G401 (cell line): ENCODE measurements around the gene MYBPC3. TPM values are rescaled to one million over a fixed set of nuclear protein-coding genes. Genes with fewer than 3 reads are reported as not detected.
"Not testable (repeated sequence)": the region's sequence is repeated elsewhere in the genome, so short reads cannot be mapped to it uniquely, and the experiment has no call there.

ENCODE experiments used
- DNase-seq: peaks from one replicate; pipeline ENCODE4 v3.0.0-alpha.2; 2015; ENCODE audit warnings: low spot score
- in situ Hi-C: cut with HindIII; loops from 2 replicates; pipeline ENCODE4 v1.10.0; 2016; ENCODE audit warnings: low sequenced_read_pairs, mixed read lengths
- total RNA-seq: library from RNA; depleted of rRNA; stranded (reverse); fragments of >200 nt; shearing (Covaris generic); gene quantifications from 2 replicates; pipeline ENCODE4 v1.2.3, GENCODE V29; 2014

Gene MYBPC3
- total RNA-seq, 1 experiment from 2014 or later, result not detected

DNA sequence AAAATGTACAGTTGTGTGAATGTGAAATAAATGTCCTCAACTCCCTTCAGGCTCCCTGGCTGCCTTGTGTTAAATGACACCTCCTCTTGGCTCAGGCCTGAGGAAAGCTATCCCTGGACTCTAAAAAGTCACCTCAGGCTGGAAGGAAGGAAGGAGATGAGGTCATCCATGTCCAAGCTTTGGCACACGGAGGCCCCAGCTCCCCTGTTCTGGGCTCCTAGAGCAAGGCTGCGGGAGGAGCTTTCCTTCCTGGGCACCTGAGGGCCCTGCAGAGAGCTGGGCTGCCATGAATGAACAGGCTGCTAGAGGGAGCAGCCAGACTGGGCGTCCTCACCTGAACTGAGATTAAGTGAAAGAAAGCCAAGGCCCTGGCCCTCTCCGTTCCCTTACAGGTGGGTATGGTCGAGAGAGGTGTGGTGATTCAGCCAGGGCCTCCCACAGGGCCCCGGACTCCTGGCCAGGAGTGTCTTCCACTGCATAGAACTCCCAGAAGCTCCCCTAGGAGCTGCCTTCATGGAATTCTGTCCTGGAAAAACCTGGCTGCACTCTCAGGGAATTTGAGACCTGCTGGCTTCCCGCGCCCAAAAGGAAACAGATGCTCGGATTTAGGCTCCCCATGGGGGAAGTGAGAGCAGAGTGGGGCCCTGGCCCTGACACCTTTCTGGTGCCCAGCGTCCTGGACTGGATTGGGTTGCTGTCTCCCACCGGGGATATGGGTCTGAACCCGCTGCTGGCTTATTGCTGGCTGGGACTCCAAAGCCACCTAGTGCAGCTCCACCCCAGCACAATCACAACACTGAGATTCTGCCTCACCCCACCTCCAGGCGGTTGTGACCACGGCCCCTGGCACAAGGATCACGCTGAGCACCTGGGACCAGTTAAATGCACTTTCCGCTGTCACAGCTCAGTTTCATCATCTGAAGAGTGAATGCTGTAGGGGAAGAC, 22.2 kb downstream of the MYBPC3 start:
- in situ Hi-C loops, result no loop called here
- peak; percentile 88 for DNase-seq

DNA sequence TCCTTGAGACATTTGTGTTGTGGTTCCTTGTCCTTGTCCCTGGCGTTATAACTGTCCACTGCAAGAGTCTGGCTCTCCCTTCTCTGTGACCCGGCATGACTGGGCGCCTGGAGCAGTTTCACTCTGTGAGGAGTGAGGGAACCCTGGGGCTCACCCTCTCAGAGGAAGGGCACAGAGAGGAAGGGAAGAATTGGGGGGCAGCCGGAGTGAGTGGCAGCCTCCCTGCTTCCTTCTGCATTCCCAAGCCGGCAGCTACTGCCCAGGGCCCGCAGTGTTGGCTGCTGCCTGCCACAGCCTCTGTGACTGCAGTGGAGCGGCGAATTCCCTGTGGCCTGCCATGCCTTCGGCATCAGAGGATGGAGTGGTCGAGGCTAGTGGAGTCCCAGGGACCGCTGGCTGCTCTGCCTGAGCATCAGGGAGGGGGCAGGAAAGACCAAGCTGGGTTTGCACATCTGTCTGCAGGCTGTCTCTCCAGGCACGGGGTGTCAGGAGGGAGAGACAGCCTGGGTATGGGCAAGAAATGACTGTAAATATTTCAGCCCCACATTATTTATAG, 23.0 kb downstream of the MYBPC3 start:
- no peak for DNase-seq
- in situ Hi-C loops, result no loop called here

DNA sequence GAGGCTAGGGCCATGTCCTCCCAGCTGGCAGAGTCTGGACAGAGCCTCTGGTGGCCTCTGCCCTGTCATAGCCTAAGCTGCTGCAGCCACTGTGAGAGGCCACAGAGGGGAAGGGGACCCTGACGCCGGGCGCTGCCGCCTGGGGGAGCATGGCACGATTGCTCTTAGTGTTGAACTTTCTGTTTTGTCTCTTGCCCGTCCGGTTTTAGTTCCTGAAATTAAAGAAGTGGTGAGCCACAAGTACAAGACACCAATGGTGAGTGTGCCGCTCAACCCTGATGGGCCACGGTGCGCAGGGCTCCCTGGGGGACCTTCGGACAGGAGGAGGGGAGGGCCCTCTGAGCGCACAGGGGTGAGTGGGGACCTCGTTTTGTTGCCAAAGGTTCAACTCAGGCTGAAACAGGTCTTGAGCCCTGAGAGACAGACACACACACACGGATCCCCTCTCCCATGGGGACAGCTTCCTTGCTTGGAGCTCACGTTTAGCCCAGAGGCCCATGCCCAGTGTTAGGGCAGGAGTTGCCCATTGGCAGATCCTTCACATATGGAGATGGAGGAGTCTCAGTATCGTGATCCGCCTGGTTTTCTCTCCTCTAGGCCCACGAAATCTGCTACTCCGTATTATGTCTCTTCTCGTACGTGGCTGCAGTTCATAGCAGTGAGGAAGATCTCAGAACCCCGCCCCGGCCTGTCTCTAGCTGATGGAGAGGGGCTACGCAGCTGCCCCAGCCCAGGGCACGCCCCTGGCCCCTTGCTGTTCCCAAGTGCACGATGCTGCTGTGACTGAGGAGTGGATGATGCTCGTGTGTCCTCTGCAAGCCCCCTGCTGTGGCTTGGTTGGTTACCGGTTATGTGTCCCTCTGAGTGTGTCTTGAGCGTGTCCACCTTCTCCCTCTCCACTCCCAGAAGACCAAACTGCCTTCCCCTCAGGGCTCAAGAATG, 23.8 kb downstream of the MYBPC3 start:
- DNase-seq, result no peak
- in situ Hi-C loops, result no loop called here

DNA sequence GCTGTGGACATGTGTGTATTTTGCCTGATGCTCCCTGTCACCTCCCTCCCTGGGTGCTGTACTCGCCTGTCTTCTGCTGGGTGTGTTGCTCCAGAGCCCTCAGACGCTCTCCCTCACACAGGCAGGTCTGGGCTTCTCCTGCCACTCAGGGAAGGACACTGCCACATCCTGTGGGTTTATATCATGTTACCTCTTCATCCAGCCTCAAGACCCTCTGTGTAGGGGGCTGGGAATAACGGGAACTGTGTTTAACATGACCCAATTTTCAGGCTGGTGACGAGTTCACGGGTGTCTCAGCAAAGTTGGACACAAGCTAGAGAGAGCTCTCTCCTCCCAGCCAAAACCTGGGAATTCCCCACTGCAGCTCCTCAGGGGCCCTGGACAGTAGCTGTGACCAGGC, 24.6 kb downstream of the MYBPC3 start:
- no peak for DNase-seq
- in situ Hi-C loops, result no loop called here

DNA sequence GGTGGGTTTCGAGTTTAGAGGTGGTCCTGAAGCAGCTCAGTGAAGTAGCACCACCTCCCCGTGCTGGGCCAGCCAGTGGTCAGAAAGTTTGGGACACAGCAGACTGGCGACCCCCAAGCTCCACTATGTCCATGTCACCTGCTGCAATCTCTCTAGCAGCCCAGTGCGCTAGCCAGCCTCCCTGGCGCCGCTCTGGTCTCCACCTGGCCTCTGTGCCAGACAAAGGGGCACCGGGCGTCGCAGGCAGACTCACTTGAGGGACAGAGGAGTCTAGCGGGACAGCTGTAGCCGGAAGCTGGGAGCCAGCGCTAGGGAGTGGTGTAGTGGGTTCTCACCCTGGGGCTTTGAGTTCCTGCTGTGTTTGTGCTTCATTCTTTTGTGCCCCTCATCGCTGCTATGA, 25.5 kb downstream of the MYBPC3 start:
- in situ Hi-C loops, result no loop called here
- no peak for DNase-seq

DNA sequence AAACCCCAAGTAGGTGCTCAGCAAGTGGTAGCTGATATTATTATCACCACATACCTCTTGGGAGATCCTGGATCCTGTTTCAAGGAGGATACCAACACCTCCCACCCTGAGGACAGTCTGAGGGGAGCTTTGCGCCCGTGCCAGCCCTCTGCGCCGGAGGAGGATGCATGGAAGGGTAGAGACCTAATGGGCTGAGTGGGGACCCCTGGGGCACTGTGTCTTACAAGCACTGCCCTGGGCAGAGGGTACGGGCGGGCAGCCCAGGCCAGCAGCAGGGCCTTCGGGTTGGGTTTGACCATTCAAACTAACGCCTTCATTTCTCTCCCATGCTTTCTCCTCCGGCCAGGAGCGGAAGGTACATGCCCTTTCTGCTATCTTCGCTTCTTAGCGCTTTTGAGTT, 26.3 kb downstream of the MYBPC3 start:
- in situ Hi-C loops, result no loop called here
- no peak for DNase-seq

DNA sequence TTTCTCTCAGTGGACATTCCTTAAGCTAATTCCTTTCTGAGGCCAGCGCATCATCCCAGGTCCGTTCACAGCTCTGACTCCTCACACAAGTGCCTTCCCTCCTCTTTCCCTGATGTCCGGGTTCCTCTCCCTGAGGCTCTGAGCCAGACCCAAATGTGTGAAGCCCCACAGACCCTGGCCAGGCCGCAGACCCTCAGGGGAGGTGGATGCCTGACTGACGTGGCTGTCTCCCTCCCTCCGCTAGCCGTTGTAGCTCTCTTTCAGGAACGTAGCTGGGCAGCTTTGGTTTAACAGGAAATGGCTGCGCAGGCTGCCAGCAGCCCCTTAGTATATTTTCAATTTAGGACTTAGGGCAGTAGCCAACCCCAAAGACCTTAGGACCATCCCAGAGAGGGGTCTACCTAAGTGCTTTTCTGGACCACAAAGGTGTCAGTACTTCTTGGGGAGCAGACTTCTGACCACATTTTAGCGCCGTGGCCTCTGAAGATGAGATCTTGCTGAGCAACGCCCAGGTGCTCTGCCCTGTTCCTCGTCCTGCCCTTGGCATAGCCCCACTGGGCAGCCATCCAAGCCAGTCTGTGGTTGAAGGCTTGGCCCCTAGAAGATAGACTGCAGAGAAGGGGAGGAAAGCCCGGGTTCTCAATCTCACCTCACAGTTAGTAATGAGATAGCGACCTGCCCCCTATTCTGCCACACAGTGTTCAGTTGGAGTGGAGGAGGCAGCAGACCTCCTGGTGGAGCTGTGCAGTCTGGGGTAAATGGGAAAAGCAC, 27.0 kb downstream of the MYBPC3 start:
- peak; percentile 46 for DNase-seq
- in situ Hi-C loops, result no loop called here

DNA sequence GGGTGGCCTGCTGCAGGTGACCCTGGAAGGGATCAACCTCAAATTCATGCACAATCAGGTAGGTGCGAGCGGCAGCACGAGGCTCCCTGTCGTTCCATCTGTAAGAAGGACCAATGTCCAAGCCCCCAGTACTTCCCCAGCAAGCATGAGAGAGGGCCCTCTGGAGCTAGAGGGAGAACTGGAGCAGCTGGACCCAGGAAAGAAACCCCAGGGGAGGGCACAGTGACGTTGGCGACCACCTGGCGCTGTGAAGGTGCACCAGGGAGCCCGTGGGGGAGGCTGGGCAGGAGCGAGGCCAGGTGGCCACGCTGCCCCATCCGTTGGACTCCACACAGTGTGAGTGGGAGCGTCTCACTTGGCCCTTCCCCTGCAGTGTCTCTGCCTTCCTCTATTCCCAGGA, 28.0 kb downstream of the MYBPC3 start:
- no peak for DNase-seq
- in situ Hi-C loops, result no loop called here

DNA sequence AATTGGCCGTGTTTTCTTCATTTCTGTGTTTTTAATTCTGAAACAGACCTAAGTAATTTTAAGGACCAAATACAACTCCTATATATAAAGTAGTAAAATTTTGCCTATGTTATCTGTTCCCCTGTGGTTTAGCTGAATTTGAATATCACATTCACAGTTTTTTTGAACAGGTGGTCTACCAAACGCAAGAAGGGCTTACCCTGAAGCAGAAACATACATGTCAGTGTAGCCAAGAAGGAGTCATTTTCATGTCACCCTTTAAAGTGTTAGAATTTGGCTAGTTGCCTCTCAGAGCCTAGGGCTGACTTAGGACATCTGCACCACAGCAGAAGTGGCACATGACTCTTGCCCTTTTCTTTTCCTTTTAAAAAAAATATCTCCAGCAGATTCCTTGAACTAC, 34.3 kb downstream of the MYBPC3 start:
- in situ Hi-C loops, result no loop called here
- no peak for DNase-seq

DNA sequence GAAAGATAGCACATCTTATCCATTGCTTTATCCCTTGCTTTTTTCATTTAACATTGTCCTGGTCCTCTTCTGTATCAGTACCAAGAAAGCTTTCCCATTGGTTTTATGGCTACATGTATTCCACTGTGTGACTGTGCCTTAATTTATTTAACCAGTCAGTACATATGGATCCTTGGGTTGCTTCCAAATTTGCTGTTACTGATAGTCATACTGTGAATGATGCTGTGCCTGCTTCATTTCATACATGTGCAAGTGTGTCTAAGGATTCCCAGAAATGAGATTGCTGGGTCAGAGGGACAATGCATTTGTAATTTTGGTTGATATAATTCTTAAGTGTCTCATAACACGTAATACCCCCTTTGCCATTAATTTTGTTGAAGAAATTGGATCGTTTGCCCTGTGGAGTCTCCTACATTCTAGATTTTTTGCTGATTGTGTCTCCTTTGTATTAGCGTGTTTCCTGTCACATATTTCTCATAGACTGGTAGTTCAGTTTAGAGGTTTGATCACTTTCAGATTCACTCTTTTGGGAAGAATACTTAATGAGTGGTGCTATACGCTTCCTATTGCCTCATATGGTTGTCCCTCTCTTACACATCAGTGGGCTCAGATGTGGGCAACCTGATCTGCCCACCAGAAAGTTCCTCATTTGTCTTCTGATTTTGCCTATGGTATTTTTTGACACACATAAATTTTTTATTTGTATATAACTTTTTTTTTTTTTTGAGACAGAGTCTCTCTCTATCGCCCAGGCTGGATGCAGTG, 35.3 kb downstream of the MYBPC3 start:
- DNase-seq, result no peak
- in situ Hi-C loops, result no loop called here

DNA sequence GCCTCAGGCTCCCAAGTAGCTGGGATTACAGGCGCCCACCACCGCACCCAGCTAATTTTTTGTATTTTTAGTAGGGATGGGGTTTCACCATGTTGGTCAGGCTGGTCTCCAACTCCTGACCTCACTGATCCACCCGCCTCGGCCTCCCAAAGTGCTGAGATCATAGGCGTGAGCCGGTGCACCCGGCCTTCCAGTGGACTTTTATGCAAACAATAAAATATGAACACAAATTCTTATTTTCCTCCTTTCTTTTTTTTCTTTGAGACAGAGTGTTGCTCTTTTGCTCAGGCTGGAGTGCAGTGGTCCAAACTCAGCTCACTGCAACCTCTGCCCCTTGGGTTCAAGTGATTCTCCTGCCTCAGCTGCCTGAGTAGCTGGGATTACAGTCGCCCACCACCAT, 36.0 kb downstream of the MYBPC3 start:
- DNase-seq, in situ Hi-C loops: not testable (repeated sequence)

DNA sequence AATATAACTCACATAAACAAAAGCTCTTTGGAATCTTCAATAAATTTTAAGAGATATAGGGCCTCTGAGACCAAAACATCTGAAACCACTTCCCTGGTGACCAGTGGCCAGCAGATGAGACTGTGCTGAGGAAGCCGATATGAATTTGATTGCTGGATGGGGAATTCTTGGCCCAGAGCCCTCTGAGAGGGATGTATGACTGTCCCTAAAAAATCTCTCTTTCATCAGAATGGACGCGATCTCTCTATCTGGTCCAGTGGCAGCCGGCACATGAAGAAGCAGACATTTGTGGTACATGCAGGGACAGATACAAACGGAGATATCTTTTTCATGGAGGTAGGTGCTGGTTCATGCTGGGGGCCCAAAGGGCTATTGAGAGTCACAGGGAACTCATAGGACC, 37.5 kb downstream of the MYBPC3 start:
- DNase-seq, result no peak
- in situ Hi-C loops, result no loop called here

DNA sequence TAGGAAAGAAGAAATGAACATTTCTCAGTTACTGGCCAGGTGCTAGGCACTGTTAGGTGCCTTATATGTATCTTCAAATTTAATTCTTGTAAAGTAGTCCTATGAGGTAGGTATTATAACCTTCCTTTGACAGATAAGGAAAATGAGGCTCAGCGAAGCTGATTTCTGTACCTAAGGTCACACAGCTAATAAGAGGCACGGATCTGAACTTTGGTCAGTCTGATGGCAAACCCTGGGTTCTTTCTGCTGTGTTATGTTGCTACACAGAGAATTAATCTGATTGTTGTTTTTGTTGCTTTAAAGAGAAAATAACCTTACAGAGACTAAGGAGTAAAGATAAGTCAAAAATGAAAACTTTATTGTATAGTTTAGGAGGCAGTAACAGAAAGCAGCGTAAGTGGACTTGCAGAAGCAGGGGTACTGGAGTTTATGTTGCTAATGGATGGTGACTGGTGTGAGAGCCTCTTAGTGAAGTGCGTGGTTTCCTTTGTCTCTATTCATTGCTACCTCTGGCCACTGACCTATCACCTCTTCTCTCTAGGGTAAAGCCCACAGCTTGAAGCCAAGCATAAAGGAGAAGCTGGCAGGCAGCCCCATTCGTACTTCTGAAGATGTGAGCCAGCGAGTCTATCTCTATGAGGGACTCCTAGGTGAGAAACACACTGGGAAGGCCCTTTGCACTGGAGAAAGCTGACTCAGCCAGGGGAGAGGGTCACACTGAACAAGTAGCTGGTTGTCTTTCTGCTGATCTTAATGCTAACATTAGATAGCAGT, 44.3 kb downstream of the MYBPC3 start:
- DNase-seq, result no peak
- in situ Hi-C loops, result no loop called here

DNA sequence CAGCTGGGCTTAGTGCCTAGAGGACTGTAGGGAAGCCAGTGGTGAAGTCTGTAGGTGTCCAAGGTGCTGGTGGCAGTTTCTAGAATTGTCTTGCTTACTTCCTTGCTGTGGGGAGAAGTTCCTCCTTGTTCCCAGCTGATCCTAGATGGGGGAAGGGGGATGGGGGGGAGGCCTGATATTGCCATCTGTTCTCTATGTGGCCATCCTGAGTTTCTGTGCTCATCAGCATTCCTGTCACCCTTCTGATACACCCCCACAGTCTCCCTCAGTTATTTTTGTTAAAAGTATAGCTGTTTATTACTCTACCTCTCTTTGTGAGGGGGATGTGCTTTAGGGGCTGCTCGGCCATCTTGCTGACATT, 46.0 kb downstream of the MYBPC3 start:
- in situ Hi-C loops, result no loop called here
- DNase-seq, result no peak

DNA sequence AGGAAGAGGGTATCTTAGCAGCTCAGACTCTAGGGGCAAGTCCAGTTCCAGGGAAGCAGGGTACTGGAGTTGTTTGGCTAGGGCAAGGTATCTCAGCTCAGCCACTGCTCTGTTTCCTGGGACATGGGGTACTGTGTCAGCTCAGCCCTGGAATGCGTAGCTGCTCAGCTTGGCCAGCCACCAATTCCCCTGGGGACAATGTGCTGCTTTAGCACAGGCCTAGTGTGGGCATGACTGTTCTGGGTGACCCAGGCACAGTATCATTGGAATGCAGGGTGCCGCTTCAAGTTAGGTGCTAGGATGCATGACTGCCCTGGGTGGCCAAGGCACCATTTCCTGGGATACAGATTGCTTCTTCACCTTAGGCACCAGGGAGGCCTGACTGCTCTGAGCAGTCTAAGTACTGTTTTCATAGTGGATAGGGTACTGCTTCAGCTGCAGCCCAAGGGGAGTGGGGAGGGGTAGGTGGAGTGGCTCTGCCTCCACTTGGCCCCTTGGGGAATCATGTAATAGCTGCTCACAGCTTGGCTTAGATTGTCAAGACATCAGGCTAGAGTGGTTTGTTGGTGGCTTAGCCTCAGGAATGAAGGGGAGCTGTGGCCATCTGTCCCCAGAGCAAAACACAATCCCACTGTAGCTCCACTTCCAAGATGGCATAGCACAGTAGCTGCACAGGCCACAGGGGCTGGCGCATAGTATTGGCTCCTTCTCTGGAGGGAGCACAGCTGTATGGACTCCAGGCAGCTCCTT, 46.6 kb downstream of the MYBPC3 start:
- no peak for DNase-seq
- in situ Hi-C loops, result no loop called here

DNA sequence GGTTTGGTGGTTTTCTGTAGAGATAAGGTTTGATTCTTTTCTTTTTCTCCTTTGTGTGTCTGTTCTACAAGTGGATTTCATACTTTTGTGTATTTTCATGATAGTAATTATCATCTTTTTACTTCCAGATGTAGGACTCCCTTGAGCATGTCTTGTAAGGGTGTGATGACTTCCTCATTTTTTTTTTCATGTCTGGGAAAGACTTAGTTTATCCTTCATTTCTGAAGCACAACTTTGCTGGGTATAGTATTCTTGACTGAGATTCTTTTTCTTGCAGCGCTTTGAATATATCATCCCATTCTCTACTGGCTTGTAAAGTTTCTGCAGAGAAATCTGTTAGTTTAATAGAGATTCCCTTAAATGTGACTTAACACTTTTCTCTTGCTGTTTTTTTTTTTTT, 49.6 kb downstream of the MYBPC3 start:
- DNase-seq, result no peak
- in situ Hi-C loops, result no loop called here

DNA sequence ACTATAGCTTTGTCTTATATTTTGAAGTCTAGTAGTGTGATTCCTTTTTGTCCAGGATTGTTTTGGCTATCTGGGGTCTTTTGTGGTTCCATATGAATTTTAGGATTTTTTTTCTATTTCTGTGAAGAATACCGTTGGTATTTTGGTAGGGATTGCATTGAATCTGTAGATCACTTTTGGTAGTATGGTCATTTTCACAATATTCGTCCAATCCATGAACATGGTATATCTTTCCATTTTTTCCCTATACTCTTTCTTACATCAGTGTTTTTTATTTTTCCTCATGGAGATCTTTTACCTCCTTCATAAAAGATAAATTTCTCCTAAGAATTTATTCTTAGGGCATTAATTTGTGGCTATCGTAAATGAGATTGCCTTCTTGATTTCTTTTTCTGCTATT, 53.4 kb downstream of the MYBPC3 start:
- DNase-seq, result no peak
- in situ Hi-C loops, result no loop called here
